HG03432 (cell line): ENCODE measurements around the gene RPP30.

Source experiments
- ATAC-seq: cut with Tn5 transposase; IDR thresholded peaks from one replicate; pipeline ENCODE4 v1.9.1; 2021; ENCODE audit warnings: mild to moderate bottlenecking, moderate library complexity; ENCODE audit not compliant: unreplicated experiment

The RPP30 gene

GRCh38 chr10:90916392-90917237, 44.8 kb downstream of the RPP30 start:
- no peak for ATAC-seq

GRCh38 chr10:90917238-90917967, 45.6 kb downstream of the RPP30 start:
- no peak for ATAC-seq

GRCh38 chr10:90917968-90918318, 46.2 kb downstream of the RPP30 start:
- no peak for ATAC-seq

GRCh38 chr10:90919683-90920574, 48.2 kb downstream of the RPP30 start:
- no peak for ATAC-seq

GRCh38 chr10:90920986-90921666, 49.4 kb downstream of the RPP30 start, which contains the start of gene ANKRD1:
ANKRD1 (minus strand) TSS chr10:90921087; CDS start chr10:90921027, 60 bp downstream.
- ATAC-seq = no peak

- ATAC-seq = no peak
These were observed 50.1 kb downstream of the RPP30 start for GRCh38 chr10:90921906-90922305.

- no peak for ATAC-seq
These were observed 51.4 kb downstream of the RPP30 start for GRCh38 chr10:90923111-90923731.

GRCh38 chr10:90924552-90924951, 52.8 kb downstream of the RPP30 start:
- ATAC-seq = no peak

- no peak for ATAC-seq
These were observed 53.6 kb downstream of the RPP30 start for GRCh38 chr10:90925079-90926029.

- ATAC-seq = no peak
These were observed 55.5 kb downstream of the RPP30 start for GRCh38 chr10:90927293-90927692.

GRCh38 chr10:90929179-90929578, 57.4 kb downstream of the RPP30 start:
- ATAC-seq = no peak

GRCh38 chr10:90930070-90930837, 58.5 kb downstream of the RPP30 start:
- no peak for ATAC-seq

GRCh38 chr10:90930971-90931871, 59.4 kb downstream of the RPP30 start:
- ATAC-seq = no peak

GRCh38 chr10:90935581-90936275, 64.0 kb downstream of the RPP30 start:
- no peak for ATAC-seq

- no peak for ATAC-seq
These were observed 64.5 kb downstream of the RPP30 start for GRCh38 chr10:90936276-90936659.

GRCh38 chr10:90937645-90938258, 66.0 kb downstream of the RPP30 start:
- ATAC-seq = no peak
